HG02884 (cell line): ENCODE results near the gene ISCA2.

ENCODE experiments used
- ATAC-seq: cut with Tn5 transposase; IDR thresholded peaks from one replicate; pipeline ENCODE4 v1.9.1; 2021; ENCODE audit warnings: mild to moderate bottlenecking, moderate library complexity; ENCODE audit not compliant: unreplicated experiment

Gene ISCA2

GRCh38 chr14:74480046-74480445 lies 13.5 kb upstream of the ISCA2 start:
- ATAC-seq, result no peak

- ATAC-seq, result no peak
These were observed 11.0 kb upstream of the ISCA2 start for GRCh38 chr14:74482571-74482970.

GRCh38 chr14:74483321-74483720 lies 10.2 kb upstream of the ISCA2 start:
- no peak for ATAC-seq

DNA sequence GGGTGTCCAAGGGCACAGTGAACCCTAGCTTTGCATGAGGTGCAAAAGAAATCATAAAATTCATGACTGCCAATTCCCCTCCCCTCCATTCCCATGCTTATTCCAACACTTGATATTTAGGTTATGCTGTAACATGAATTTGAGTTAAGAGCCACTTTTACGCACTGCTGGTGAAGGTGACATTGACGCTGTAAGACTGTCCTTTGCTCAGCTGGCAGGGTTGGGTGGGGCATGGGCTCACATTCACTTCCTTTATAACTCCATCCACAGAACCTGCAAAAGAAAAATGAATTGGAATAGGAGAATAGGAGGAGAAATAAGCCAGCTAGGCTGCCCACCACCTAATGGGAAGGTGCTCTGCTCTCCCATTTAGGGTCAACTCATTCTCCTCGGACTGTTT lies 7.4 kb upstream of the ISCA2 start:
- ATAC-seq, result no peak

GRCh38 chr14:74488786-74489397 lies 4.7 kb upstream of the ISCA2 start:
- ATAC-seq, result no peak

GRCh38 chr14:74490486-74490885 lies 3.1 kb upstream of the ISCA2 start:
- ATAC-seq, result no peak

DNA sequence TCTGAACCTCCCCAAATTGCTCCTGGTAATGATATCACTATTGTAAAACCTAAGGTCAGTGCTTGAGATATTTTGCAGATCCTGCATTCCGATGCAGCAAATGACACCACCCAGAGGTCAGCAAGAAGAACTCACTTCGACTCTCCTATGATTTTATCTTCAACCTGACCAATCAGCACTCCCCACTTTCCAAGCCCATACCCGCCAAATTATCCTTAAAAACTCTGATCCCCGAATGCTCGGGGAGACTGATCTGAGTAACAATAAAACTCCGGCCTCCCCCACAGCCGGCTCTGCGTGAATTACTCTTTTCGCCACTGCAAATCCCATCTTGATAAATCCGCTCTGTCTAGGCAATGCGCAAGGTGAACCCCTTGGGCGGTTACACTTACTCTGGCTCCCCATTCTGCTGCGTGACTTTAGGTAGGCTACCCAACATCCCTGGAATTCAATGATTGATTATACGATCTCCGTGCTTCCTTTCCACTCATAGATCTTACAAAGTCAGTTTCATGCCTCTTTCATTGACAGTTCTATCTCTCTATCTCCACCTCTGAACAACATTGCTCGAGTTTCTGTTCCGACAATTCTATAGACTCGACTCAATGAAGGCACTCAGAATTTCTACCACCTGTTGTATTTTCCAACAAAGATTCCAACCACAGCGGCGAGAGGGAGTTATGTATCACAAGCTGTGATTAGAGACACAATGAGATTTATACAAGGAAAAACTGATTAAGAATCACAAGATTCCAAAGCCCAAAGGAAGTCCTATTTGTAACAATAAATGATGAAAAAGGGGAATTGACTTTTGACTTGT lies 1.4 kb upstream of the ISCA2 start:
- ATAC-seq, result no peak

DNA sequence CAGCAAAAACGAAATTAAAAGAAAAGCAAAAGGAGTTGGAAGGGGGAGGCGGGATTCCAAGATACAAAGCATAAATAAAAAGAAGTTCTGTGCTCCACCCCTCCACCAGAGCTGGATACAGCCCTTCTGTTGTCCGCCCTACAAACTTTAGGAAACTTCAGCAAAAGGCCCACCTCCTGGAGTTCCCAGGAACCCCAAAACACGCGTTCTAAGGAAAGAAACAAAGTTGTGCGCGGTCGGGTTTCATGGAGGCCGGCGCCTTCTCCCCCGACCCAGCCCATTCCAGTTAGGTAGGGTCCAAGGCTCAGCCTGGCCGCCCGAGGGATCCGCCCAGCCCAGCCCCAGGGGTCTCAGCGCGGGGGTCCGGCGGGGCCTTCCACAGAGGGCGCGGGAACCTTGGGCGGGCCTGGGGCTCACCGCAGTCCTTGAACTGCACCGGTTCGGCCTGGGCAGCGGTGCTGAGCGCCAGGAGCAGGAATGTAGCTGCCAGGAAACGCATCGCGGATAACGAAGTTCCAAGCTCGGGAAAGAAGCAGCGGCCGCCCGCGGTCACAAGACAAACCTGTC lies 706 bp upstream of the ISCA2 start, which contains the start of gene NPC2:
Gene NPC2 (minus strand): TSS at position 530 of the 567 bp plus-strand sequence. CDS start 31 bp downstream, at position 499.
- no peak for ATAC-seq

DNA sequence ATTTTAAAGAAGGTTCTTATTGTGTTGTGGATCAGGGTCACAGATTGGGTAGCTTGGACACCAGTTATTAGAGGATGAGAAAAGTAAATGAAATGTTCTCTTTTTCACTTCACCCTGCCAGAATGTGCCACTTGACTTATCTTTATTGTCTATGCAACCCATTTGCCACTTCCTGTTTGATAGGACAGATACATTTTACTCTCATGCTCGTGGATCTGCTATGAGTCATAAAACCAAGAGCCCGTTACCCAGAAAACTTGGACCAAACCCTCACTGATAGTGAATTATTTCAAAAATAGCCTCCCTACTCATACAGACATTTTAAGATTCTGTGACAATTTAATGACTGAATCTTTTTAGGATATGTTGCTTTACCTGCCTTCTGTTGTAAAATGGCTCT lies 1.8 kb downstream of the ISCA2 start:
- ATAC-seq, result no peak

GRCh38 chr14:74500417-74501134 lies 7.0 kb downstream of the ISCA2 start:
- no peak for ATAC-seq

GRCh38 chr14:74501135-74501614 lies 7.6 kb downstream of the ISCA2 start:
- no peak for ATAC-seq

DNA sequence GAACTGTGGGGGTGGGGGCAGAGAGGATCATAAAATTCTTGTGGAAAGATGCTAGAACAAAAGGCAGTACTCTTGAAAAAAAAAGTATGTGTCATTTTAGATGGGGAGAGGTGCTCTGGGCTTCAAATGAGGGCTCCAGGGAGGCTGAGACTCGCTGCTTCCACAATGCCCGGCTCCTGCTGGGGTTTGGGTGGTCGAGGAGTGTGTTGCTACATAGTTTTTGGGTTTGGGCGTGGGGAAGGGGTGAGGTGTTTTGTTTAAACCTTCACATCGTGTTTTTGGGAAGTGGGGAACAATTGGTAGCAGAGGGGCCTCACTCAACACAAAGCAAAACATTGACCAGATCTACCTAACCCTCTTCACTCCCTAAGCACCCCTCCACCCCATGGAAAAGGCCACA lies 8.1 kb downstream of the ISCA2 start:
- no peak for ATAC-seq

- ATAC-seq, result no peak
These were observed 8.9 kb downstream of the ISCA2 start for GRCh38 chr14:74502236-74503019.

DNA sequence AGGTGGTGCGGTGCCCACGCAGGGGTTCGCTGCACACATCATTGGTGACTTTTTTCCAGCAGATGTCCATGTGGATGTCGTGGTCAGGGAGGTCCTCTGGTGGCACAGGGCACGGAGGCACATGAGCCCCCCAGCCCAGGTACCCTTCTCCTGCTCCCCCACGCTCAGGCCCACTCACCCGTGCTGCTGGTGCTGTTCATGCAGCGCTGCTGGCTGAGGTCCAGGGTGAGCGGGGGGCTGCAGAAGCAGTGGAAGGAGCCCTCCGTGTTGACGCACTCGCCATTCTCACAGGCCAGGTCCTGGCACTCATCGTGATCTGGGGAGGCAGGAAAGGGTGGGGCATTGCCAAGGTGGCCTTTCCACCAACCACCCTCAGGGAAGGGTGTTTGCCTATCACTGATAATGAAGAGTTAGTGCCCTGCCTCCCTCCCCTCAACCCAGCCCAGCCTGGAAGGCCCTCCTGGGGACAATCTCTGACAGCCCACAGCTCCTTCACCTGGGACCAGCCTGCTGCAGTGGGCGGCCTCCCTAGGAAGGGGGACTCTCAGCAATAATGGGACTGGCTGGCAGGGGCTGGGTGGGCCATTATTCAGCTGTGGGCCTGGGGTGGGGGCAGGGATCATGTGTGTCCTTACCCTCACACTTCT lies 9.8 kb downstream of the ISCA2 start:
- no peak for ATAC-seq

DNA sequence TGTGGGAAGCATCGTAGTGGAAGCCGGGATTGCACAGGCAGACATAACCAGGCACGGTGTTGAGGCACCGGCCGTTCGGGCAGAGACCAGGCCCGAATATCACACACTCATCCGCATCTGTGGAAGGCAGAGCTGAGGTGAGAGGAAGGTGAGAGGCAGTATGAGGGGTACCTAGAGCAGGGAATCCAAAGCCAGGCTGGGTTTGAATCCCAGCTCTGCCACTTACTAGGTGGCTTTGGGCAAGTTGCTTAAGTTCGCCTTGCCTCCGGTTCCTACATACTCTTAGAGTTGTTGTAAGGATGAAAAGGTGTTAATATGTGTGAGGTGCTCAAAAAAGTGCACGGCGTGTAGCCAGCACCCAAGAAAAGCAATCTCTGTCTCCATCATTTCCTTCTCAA lies 10.4 kb downstream of the ISCA2 start:
- ATAC-seq, result no peak

DNA sequence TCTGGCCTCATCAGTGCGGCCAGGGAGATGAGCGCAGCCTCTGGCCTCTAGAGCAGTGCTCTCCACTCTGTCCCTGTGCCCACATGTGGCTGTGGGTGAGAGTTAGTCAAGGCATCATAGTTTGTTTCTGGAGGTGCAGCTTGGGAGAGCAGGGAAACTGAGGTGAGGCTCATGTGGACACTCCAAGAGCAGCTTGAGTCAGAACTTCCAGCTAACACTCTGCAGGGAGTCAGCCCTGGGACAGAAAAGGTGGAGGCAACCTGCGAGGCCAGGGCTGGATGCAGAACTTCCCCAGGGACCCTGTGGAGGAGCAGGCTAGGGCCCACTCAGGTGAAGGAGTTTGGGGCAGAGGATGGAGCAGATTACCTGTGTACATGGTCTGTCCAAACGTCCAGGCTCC lies 10.8 kb downstream of the ISCA2 start:
- no peak for ATAC-seq

DNA sequence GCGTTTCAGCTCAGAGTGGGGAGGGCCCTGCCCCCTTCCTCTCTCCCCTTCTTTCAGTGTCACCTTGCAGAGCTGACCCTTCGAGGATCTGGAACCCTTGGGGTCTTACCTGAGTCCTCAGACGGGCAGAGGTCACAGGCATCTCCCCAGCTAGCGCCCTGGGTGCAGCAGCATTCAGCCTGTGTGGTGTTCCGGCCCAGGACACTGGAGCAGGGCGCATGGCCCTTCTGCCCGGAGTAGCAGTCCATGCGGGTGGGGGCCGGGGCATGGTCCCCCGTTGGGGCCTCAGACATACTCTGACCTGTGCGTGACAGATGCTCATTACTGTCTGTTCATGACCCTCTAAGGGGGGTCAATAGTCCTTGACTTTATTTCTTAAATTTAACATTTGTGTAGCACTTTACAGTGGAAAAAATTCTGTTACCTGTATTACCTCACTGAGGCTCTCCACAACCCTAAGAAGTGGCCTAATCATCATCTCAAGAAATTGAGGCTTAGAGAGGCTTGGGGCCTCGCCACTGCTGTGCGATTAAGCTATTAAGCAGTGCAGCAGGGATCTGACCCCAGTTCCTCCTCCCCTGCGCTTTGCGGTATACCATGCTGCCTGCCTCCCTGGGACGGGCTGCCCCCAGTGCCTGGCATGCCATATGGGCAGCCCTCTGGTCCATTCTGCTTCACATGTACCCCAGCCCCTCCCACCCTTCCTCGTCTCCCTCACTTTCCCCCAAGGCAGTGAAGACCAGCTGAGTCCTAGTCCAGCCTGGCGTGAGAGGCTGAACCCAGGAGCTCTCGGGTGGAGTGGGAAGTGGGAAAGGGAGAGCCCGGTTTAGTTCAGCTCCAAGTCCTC lies 11.5 kb downstream of the ISCA2 start:
- no peak for ATAC-seq

GRCh38 chr14:74505831-74506230 lies 12.3 kb downstream of the ISCA2 start:
- ATAC-seq, result no peak

GRCh38 chr14:74506411-74506851 lies 12.9 kb downstream of the ISCA2 start:
- ATAC-seq, result no peak
